Astrocyte (in vitro differentiated cells and primary cell): ENCODE data around the gene FN3K. TPM values are rescaled to one million over a fixed set of nuclear protein-coding genes. Genes with fewer than 3 reads are reported as not detected.

Experiments used
- DNase-seq: peaks from one replicate; pipeline ENCODE4 v3.0.0-alpha.2; 2010; ENCODE audit warnings: low read depth
- FAIRE-seq: peaks from 2 replicates; lab custom pipeline; 2011; peaks lifted over from hg19 to GRCh38; lab: Jason Lieb, UNC
- H2AFZ ChIP-seq: 2 replicates; pipeline ENCODE4 v1.6.0; 2012; ENCODE audit warnings: low read depth, low read length, inconsistent platforms
- H3K27ac ChIP-seq: 2 replicates; pipeline ENCODE4 v1.5.1; 2011; ENCODE audit warnings: low read depth, low read length, inconsistent platforms
- H3K27me3 ChIP-seq: 2 replicates; pipeline ENCODE4 v1.6.0; 2011; ENCODE audit warnings: low read length, inconsistent platforms; ENCODE audit not compliant: insufficient read depth
- H3K36me3 ChIP-seq: 2 replicates; pipeline ENCODE4 v1.5.1; 2011; ENCODE audit warnings: low read length, inconsistent platforms; ENCODE audit not compliant: insufficient read depth
- H3K4me1 ChIP-seq: 2 replicates; pipeline ENCODE4 v1.5.1; 2011; ENCODE audit warnings: low read length, inconsistent platforms; ENCODE audit not compliant: insufficient read depth
- H3K4me2 ChIP-seq: 2 replicates; pipeline ENCODE4 v1.6.0; 2012; ENCODE audit warnings: low read length, inconsistent platforms
- H3K4me3 ChIP-seq: 2 replicates; pipeline ENCODE4 v1.5.1; 2011; ENCODE audit warnings: low read depth, mild to moderate bottlenecking, low read length, inconsistent platforms; ENCODE audit not compliant: insufficient read depth
- H3K79me2 ChIP-seq: 2 replicates; pipeline ENCODE4 v1.6.0; 2012; ENCODE audit warnings: mild to moderate bottlenecking, low read length, inconsistent platforms; ENCODE audit not compliant: insufficient read depth
- H3K9ac ChIP-seq: 2 replicates; pipeline ENCODE4 v1.6.0; 2012; ENCODE audit warnings: mild to moderate bottlenecking, low read length, inconsistent platforms
- H3K9me3 ChIP-seq: 2 replicates; pipeline ENCODE4 v1.5.1; 2012; ENCODE audit warnings: low read depth, mild to moderate bottlenecking, low read length, inconsistent platforms; ENCODE audit not compliant: insufficient read depth
- H4K20me1 ChIP-seq: 2 replicates; pipeline ENCODE4 v1.6.0; 2012; ENCODE audit warnings: low read length, inconsistent platforms; ENCODE audit not compliant: insufficient read depth
- H3K27ac Mint-ChIP-seq: one replicate; pipeline ENCODE4 v1.8.0; 2021; ENCODE audit warnings: mild to moderate bottlenecking, mixed read lengths; ENCODE audit not compliant: unreplicated experiment
- H3K27me3 Mint-ChIP-seq: one replicate; pipeline ENCODE4 v1.8.0; 2021; ENCODE audit warnings: low read depth, mixed read lengths; ENCODE audit not compliant: unreplicated experiment
- H3K36me3 Mint-ChIP-seq: one replicate; pipeline ENCODE4 v1.8.0; 2021; ENCODE audit warnings: low read depth, mixed read lengths; ENCODE audit not compliant: unreplicated experiment
- H3K4me1 Mint-ChIP-seq: one replicate; pipeline ENCODE4 v1.8.0; 2021; ENCODE audit warnings: low read depth, mixed read lengths; ENCODE audit not compliant: unreplicated experiment
- H3K4me3 Mint-ChIP-seq: one replicate; pipeline ENCODE4 v1.8.0; 2021; ENCODE audit warnings: mild to moderate bottlenecking, moderate library complexity, mixed read lengths; ENCODE audit not compliant: unreplicated experiment
- H3K9me3 Mint-ChIP-seq: one replicate; pipeline ENCODE4 v1.8.0; 2021; ENCODE audit warnings: mild to moderate bottlenecking, mixed read lengths; ENCODE audit not compliant: unreplicated experiment
- EZH2 ChIP-seq: IDR thresholded peaks from 2 replicates; pipeline ENCODE4 v1.6.1; 2012; ENCODE audit warnings: mild to moderate bottlenecking, low read length, inconsistent platforms; ENCODE audit not compliant: insufficient read depth
- total RNA-seq: library from RNA; stranded (reverse); gene quantifications from 2 replicates; pipeline ENCODE4 v1.2.1, GENCODE V29; 2021
- TF ChIP-seq, protein P1 (sequence below): IDR thresholded peaks from 2 replicates; pipeline ENCODE4 v1.5.1; 2011; ENCODE audit warnings: low read depth, mild to moderate bottlenecking, inconsistent platforms, low read length, moderate library complexity; ENCODE audit not compliant: insufficient read depth

Gene FN3K
- total RNA-seq, 1 donor from 2014 or later: 4.1 TPM

DNA sequence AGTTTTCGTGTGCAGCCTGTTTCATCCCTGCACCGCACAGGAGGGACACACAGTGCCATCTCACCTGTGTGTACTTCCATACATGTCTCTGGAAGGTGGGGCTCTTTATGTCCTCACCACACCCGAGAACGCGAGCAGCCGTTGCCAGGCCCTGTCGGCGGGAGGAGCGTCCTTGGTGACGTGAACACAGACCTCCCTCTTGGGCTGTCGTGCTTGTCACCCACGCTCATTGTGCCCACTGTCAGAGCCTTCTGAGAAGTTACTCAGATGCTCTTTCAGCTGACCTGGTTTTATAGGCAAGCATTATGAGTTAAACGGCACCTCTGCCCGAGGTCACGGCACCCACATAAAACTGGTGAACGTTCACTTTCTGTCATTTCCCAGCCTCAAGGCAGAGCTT lies 64.2 kb downstream of the FN3K start:
- H4K20me1 ChIP-seq: peaks cover 31% of the 10 kb centered on the region
- no peak for FAIRE-seq
- H3K27me3 Mint-ChIP-seq: no peaks in the 10 kb centered on the region
- no peak overlapping the region for H2AFZ ChIP-seq
- H3K4me1 ChIP-seq: no peaks in the 10 kb centered on the region
- H3K4me3 ChIP-seq: no peak overlapping the region
- TF ChIP-seq EZH2: no peak
- TF ChIP-seq, protein P1, sequence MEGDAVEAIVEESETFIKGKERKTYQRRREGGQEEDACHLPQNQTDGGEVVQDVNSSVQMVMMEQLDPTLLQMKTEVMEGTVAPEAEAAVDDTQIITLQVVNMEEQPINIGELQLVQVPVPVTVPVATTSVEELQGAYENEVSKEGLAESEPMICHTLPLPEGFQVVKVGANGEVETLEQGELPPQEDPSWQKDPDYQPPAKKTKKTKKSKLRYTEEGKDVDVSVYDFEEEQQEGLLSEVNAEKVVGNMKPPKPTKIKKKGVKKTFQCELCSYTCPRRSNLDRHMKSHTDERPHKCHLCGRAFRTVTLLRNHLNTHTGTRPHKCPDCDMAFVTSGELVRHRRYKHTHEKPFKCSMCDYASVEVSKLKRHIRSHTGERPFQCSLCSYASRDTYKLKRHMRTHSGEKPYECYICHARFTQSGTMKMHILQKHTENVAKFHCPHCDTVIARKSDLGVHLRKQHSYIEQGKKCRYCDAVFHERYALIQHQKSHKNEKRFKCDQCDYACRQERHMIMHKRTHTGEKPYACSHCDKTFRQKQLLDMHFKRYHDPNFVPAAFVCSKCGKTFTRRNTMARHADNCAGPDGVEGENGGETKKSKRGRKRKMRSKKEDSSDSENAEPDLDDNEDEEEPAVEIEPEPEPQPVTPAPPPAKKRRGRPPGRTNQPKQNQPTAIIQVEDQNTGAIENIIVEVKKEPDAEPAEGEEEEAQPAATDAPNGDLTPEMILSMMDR: no peak
- no peak for DNase-seq
- no peak overlapping the region for H3K9ac ChIP-seq
- no peak overlapping the region for H3K27ac ChIP-seq
- H3K9me3 ChIP-seq: no peaks in the 10 kb centered on the region
- H3K36me3 Mint-ChIP-seq: peaks cover 16% of the 10 kb centered on the region
- no peaks in the 10 kb centered on the region for H3K27me3 ChIP-seq
- peaks cover 5% of the 10 kb centered on the region for H3K4me1 Mint-ChIP-seq
- H3K79me2 ChIP-seq: peaks cover 11% of the 10 kb centered on the region
- H3K9me3 Mint-ChIP-seq: peaks cover 4% of the 10 kb centered on the region
- no peak overlapping the region for H3K27ac Mint-ChIP-seq
- no peak overlapping the region for H3K4me3 Mint-ChIP-seq
- H3K36me3 ChIP-seq: no peaks in the 10 kb centered on the region
- H3K4me2 ChIP-seq: no peak overlapping the region

Other genes starting within 250 kb of the FN3K start
- gene FOXK2, start 215.9 kb upstream of the FN3K start, total RNA-seq: 57.9 and 68.0 TPM in 2 replicates
- 74.3 and 75.4 TPM in 2 replicates for gene WDR45B, start 87.2 kb upstream of the FN3K start, total RNA-seq
- gene RAB40B, start 36.9 kb upstream of the FN3K start, total RNA-seq: 15.8 and 17.5 TPM in 2 replicates
- 14.8 and 15.4 TPM in 2 replicates for gene FN3KRP, start 18.9 kb upstream of the FN3K start, total RNA-seq
- 31.8 and 35.6 TPM in 2 replicates for gene TBCD, start 16.4 kb downstream of the FN3K start, total RNA-seq
- gene ZNF750, start 104.4 kb downstream of the FN3K start, total RNA-seq: 0.07 and 0.34 TPM in 2 replicates